Cardiac fibroblast (primary cell): ENCODE data around the gene INPP4A.

Experiments
- DNase-seq, 2 donors: peaks; one replicate each; pipeline versions ENCODE4 v3.0.0 to v3.0.0-alpha.2; 2010; ENCODE audit warnings: low read depth in 2 of 2
- H3K4me3 ChIP-seq, 2 donors: replicated peaks in 1 of 2; 1 replicate in 1 of 2; 2 replicates in 1 of 2; pipeline ENCODE4 v1.5.1; 2011; ENCODE audit warnings: low read depth in 2 of 2, low read length in 2 of 2, mild to moderate bottlenecking in 2 of 2, moderate library complexity in 1 of 2
- TF ChIP-seq, protein P1 (sequence below): IDR thresholded peaks from one replicate; pipeline ENCODE4 v1.5.1; 2011; ENCODE audit warnings: low read depth, mild to moderate bottlenecking, low read length, inconsistent platforms

INPP4A gene

DNA sequence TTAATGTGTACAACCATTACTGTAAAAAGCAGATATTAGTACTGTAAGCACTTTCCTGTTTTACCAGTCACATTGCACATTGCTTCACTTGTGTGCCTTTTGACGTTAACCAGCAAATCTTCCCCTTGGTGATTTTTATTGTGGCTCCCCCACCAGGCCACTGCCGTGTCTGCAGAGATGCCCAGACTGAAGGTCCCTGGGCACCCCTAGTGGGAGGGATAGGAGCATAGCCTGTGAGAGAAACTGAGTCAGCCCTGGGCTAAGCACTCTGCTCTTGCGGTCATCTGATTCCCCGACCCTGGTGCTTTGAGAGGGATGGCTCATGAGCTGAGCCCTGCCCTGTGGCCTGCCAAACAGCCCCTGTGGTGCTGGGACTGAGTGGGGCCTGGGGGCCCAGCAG, 73.4 kb downstream of the INPP4A start:
- no peak overlapping the region for H3K4me3 ChIP-seq
- TF ChIP-seq, protein P1, sequence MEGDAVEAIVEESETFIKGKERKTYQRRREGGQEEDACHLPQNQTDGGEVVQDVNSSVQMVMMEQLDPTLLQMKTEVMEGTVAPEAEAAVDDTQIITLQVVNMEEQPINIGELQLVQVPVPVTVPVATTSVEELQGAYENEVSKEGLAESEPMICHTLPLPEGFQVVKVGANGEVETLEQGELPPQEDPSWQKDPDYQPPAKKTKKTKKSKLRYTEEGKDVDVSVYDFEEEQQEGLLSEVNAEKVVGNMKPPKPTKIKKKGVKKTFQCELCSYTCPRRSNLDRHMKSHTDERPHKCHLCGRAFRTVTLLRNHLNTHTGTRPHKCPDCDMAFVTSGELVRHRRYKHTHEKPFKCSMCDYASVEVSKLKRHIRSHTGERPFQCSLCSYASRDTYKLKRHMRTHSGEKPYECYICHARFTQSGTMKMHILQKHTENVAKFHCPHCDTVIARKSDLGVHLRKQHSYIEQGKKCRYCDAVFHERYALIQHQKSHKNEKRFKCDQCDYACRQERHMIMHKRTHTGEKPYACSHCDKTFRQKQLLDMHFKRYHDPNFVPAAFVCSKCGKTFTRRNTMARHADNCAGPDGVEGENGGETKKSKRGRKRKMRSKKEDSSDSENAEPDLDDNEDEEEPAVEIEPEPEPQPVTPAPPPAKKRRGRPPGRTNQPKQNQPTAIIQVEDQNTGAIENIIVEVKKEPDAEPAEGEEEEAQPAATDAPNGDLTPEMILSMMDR, result peak; percentile 36
- DNase-seq, result peak in 1 of 2 donors; percentile 37

DNA sequence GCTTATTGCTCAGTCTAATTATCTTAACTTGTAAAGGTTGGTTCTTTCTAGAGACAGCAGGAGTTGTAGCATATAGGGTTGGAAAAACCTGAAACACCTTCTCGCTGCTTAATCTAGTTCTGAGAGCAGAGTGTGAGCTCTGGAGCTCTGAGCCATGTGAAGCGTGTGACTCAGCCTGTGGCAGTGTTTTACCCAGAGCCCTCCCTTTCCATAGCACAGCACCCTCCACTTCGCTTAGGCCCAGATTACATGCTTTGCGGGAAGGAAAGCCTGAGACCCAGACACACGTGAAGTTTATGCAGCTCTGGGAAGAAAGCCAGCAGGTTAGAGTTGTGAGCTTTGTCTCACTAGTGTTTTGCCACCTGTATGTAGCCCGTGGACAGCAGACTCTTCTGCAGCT, 74.5 kb downstream of the INPP4A start:
- no peak overlapping the region for H3K4me3 ChIP-seq

DNA sequence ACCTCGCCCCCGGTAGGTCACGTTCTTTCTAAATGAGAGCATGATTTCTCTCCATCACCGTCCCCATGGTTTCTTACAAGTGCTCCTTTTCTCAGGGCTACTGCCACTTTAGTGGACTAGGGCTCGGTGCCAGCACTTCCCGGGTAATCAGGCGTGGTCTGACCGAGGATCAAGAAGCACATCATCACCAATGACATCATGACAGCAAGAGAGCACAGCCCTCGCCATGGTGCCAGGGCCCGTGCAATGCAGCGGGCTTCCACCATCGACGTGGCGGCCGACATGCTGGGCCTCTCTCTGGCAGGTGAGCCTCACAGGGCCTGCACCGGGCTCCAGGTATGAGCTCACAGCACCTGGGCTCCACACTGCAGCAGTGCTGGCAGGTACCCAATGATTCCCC, 75.2 kb downstream of the INPP4A start:
- TF ChIP-seq, protein P1, result no peak
- no peak for DNase-seq

More for the DNA sequence above, 74.5 kb downstream of the INPP4A start:
- TF ChIP-seq, protein P1, result no peak
- DNase-seq, result peak in 1 of 2 donors; percentile 17

DNA sequence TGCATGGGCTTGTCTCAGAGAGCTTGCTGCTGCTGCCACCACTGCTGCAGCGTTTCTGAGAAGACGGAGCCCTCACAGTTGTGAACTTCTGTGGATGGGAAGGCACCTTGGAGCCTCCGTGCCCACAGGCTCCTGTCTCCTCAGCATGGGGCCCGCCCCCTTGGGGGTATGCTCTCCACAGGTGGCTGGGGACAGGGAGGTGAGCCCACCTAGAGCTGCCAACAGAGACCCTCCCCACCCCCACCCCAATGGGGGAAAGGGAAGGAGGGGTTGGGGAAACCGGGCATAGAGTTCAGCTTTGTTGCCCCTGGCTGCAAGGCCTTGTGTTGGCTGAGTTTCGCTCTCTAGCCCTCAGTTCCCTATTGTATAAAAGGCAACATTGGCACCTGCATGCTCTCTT, 76.1 kb downstream of the INPP4A start:
- TF ChIP-seq, protein P1, result no peak
- no peak for DNase-seq
- H3K4me3 ChIP-seq, result no peak overlapping the region

More for the DNA sequence above, 75.2 kb downstream of the INPP4A start:
- no peak overlapping the region for H3K4me3 ChIP-seq

DNA sequence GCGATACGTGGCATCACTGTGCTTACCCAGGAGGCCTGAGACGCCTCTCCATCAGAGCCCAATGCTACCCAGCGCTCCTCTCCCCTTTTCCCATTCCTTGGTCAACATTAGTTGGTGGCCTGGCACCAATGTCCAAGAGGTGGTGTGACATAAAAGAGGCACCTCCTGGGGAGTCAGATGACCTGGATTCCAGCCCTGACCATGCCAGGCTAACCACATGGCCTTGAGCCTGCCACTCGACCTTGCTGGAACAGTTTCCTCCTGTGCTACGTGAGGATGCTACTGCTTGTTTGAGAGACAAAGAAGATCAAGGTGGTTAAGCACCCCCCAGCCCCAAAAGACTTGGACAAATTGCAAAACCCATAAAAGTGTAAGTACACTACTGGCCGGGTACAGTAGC, 76.6 kb downstream of the INPP4A start:
- no peak for DNase-seq
- TF ChIP-seq, protein P1, result no peak
- H3K4me3 ChIP-seq, result no peak overlapping the region

DNA sequence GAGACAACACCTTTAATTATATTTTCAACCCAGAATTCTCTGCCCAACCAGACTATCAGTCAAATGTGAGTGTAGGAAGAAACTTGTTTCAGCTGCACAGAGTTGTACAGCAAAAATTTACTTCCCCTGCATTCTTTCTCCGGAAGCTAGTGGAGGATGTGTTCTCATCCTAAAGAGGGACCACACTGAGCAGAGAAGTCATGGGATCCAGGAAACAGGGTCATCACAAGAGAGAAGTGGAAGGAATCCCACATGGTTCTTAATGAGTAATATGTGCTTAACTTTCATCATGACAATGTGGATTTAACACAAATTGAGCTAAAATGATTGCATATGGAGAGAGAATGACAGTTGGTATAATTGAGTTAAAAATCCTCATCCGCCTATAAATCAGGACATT, 78.2 kb downstream of the INPP4A start:
- no peak for DNase-seq
- TF ChIP-seq, protein P1, result no peak

DNA sequence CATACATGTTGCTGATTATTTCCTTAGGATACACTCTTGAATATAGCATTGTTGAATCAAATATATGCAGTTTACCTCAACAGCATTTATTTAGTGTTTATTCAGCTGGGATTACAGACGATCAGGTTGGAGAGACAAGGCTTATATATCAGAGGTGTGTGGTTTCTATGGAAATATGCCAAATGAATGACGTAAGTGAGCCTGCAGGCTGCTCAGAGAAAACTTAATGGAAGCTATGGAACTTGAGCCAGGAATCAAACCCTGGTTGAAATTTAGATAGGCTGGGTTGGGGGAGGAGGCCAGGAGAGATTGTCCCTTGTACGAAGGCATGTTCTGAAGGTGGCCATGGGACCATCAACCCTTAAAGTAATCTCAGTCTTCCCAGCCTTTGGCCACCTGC, 79.5 kb downstream of the INPP4A start:
- peak; percentile 33 to 35 for DNase-seq
- TF ChIP-seq, protein P1, result no peak
- H3K4me3 ChIP-seq, result no peak overlapping the region

More for the DNA sequence above, 78.2 kb downstream of the INPP4A start:
- H3K4me3 ChIP-seq, result no peak overlapping the region
